Activated naive CD4-positive, alpha-beta T cell treated with anti-CD3 and anti-CD28 coated beads, Interleukin-2, amount 10 ng/mL, durations not matched to agents 7 days and 5 days (primary cell): ENCODE data around the gene MYH6.
A peak's percentile ranks its signal among the peaks of the same experiment; 100 is the strongest.

Source experiments
- CTCF ChIA-PET: fragments of 350-600 bp; sonication (Branson Sonifier 250); formaldehyde crosslinking; loops from one replicate; lab custom pipeline; 2021; ENCODE audit warnings: antibody characterized with exemption; lab: Charles Lee
- DNase-seq: peaks from one replicate; pipeline ENCODE4 v3.0.0-alpha.2; 2020
- H3K27ac Mint-ChIP-seq: one replicate; pipeline ENCODE4 v1.8.0; 2021; ENCODE audit warnings: mild to moderate bottlenecking, moderate library complexity, mixed read lengths
- H3K27me3 Mint-ChIP-seq: one replicate; pipeline ENCODE4 v1.8.0; 2021; ENCODE audit warnings: mild to moderate bottlenecking, mixed read lengths
- H3K36me3 Mint-ChIP-seq: one replicate; pipeline ENCODE4 v1.8.0; 2021; ENCODE audit warnings: mixed read lengths
- H3K4me1 Mint-ChIP-seq: one replicate; pipeline ENCODE4 v1.8.0; 2021; ENCODE audit warnings: mixed read lengths
- H3K4me3 Mint-ChIP-seq: one replicate; pipeline ENCODE4 v1.8.0; 2021; ENCODE audit warnings: mild to moderate bottlenecking, moderate library complexity, mixed read lengths
- H3K9me3 Mint-ChIP-seq: one replicate; pipeline ENCODE4 v1.8.0; 2021; ENCODE audit warnings: mixed read lengths

Gene MYH6

GRCh38 chr14:23377573-23378563 lies 30.2 kb downstream of the MYH6 start:
- Mint-ChIP-seq H3K27me3 (peaks cover 53% of the 10 kb centered on the region), H3K4me1 (no peaks in the 10 kb centered on the region), H3K27ac (peak overlapping the region; percentile 26), H3K9me3 (no peaks in the 10 kb centered on the region), H3K4me3 (no peak overlapping the region), H3K36me3 (no peaks in the 10 kb centered on the region)
- DNase-seq = no peak
- CTCF ChIA-PET = interaction anchor here (1.3 to 3.9 kb wide), 4 partner anchors 35 to 55 kb away, joined by 3 to 33 read pairs (median 23); partner anchors contain the start of gene PABPN1

- no peak overlapping the region for H3K4me3 Mint-ChIP-seq
- H3K4me1 Mint-ChIP-seq = peaks cover 2% of the 10 kb centered on the region
- peaks cover 50% of the 10 kb centered on the region for H3K27me3 Mint-ChIP-seq
- no peak overlapping the region for H3K27ac Mint-ChIP-seq
- H3K36me3 Mint-ChIP-seq = no peaks in the 10 kb centered on the region
- no peak for DNase-seq
- H3K9me3 Mint-ChIP-seq = no peaks in the 10 kb centered on the region
- CTCF ChIA-PET = interaction anchor here (1.0 to 1.6 kb wide), 3 partner anchors 8 to 34 kb away, joined by 3 to 4 read pairs (median 3); no protein-coding TSS in a partner anchor
These were observed 30.9 kb downstream of the MYH6 start for GRCh38 chr14:23377198-23377550.

GRCh38 chr14:23376482-23377197 lies 31.4 kb downstream of the MYH6 start, which contains the start of gene CMTM5:
Gene CMTM5 (plus strand): TSS chr14:23377046. CDS start chr14:23377252, 206 bp downstream.
- Mint-ChIP-seq H3K27ac (peak within 1 kb of the TSS; percentile 26), H3K4me3 (no peak within 1 kb of the TSS), H3K27me3 (peaks cover 47% of the 10 kb centered on the region), H3K36me3 (no peaks in the 10 kb centered on the region), H3K4me1 (peaks cover 6% of the 10 kb centered on the region), H3K9me3 (no peaks in the 10 kb centered on the region)
- DNase-seq = no peak
- CTCF ChIA-PET = interaction anchor here (1.0 to 1.6 kb wide), 4 partner anchors 9 to 55 kb away, joined by 3 to 4 read pairs (median 4); partner anchors contain the start of gene PABPN1

- H3K9me3 Mint-ChIP-seq = no peaks in the 10 kb centered on the region
- peaks cover 8% of the 10 kb centered on the region for H3K4me1 Mint-ChIP-seq
- no peak overlapping the region for H3K27ac Mint-ChIP-seq
- CTCF ChIA-PET = interaction anchor here (0.6 to 1.6 kb wide), 3 partner anchors 30 to 54 kb away, joined by 3 to 4 read pairs (median 4); partner anchors contain the start of gene PABPN1
- DNase-seq = no peak
- H3K27me3 Mint-ChIP-seq = peaks cover 42% of the 10 kb centered on the region
- H3K36me3 Mint-ChIP-seq = no peaks in the 10 kb centered on the region
- H3K4me3 Mint-ChIP-seq = no peak overlapping the region
These were observed 32.4 kb downstream of the MYH6 start for GRCh38 chr14:23375527-23376251.

- Mint-ChIP-seq H3K27me3 (peaks cover 45% of the 10 kb centered on the region), H3K36me3 (no peaks in the 10 kb centered on the region), H3K27ac (no peak overlapping the region), H3K9me3 (no peaks in the 10 kb centered on the region), H3K4me1 (peaks cover 8% of the 10 kb centered on the region), H3K4me3 (no peak overlapping the region)
- CTCF ChIA-PET = no interaction called here
- DNase-seq = no peak
These were observed 35.0 kb downstream of the MYH6 start for GRCh38 chr14:23373041-23373440.

GRCh38 chr14:23372509-23372908 lies 35.6 kb downstream of the MYH6 start, which contains the start of gene IL25:
Gene IL25 (plus strand): TSS chr14:23372809.
- Mint-ChIP-seq H3K4me1 (peaks cover 8% of the 10 kb centered on the region), H3K9me3 (no peaks in the 10 kb centered on the region), H3K27ac (no peak within 1 kb of the TSS), H3K36me3 (no peaks in the 10 kb centered on the region), H3K27me3 (peaks cover 47% of the 10 kb centered on the region), H3K4me3 (no peak within 1 kb of the TSS)
- DNase-seq = no peak
- CTCF ChIA-PET = no interaction called here

GRCh38 chr14:23371865-23372264 lies 36.2 kb downstream of the MYH6 start:
- no peaks in the 10 kb centered on the region for H3K9me3 Mint-ChIP-seq

GRCh38 chr14:23370221-23370620 lies 37.9 kb downstream of the MYH6 start:
- H3K27me3 Mint-ChIP-seq = peaks cover 58% of the 10 kb centered on the region
- DNase-seq = no peak
- H3K27ac Mint-ChIP-seq = no peak overlapping the region
- H3K9me3 Mint-ChIP-seq = no peaks in the 10 kb centered on the region
- H3K36me3 Mint-ChIP-seq = no peaks in the 10 kb centered on the region
- H3K4me1 Mint-ChIP-seq = peaks cover 8% of the 10 kb centered on the region
- H3K4me3 Mint-ChIP-seq = no peak overlapping the region
- CTCF ChIA-PET = interaction anchor here (1.0 to 2.2 kb wide), 4 partner anchors 9 to 184 kb away, joined by 3 to 14 read pairs (median 6); partner anchors contain the start of gene SLC22A17

More at GRCh38 chr14:23371865-23372264, 36.2 kb downstream of the MYH6 start:
- CTCF ChIA-PET = no interaction called here
- Mint-ChIP-seq H3K4me1 (peaks cover 8% of the 10 kb centered on the region), H3K27me3 (peaks cover 47% of the 10 kb centered on the region), H3K36me3 (no peaks in the 10 kb centered on the region), H3K4me3 (no peak overlapping the region), H3K27ac (no peak overlapping the region)
- no peak for DNase-seq

GRCh38 chr14:23366426-23366921 lies 41.6 kb downstream of the MYH6 start:
- Mint-ChIP-seq H3K36me3 (no peaks in the 10 kb centered on the region), H3K4me1 (peaks cover under 1% of the 10 kb centered on the region), H3K27me3 (peaks cover 79% of the 10 kb centered on the region), H3K4me3 (no peak overlapping the region), H3K9me3 (no peaks in the 10 kb centered on the region), H3K27ac (no peak overlapping the region)
- no peak for DNase-seq
- CTCF ChIA-PET = interaction anchor here (1.0 kb wide), 1 partner anchor 15 kb away, joined by 3 read pairs; no protein-coding TSS in a partner anchor

- H3K9me3 Mint-ChIP-seq = no peaks in the 10 kb centered on the region
- H3K27ac Mint-ChIP-seq = no peak overlapping the region
- no peak overlapping the region for H3K4me3 Mint-ChIP-seq
- no peaks in the 10 kb centered on the region for H3K36me3 Mint-ChIP-seq
- H3K4me1 Mint-ChIP-seq = no peaks in the 10 kb centered on the region
- CTCF ChIA-PET = interaction anchor here (1.0 kb wide), 1 partner anchor 15 kb away, joined by 3 read pairs; no protein-coding TSS in a partner anchor
- peaks cover 76% of the 10 kb centered on the region for H3K27me3 Mint-ChIP-seq
- no peak for DNase-seq
These were observed 42.2 kb downstream of the MYH6 start for GRCh38 chr14:23365732-23366425.

GRCh38 chr14:23365036-23365731 lies 42.9 kb downstream of the MYH6 start, which contains the start of gene EFS:
Gene EFS (minus strand): TSS chr14:23365172. CDS start chr14:23365025, 147 bp downstream.
- CTCF ChIA-PET = interaction anchor here (1.0 kb wide), 1 partner anchor 14 kb away, joined by 3 read pairs; no protein-coding TSS in a partner anchor
- Mint-ChIP-seq H3K36me3 (no peaks in the 10 kb centered on the region), H3K4me3 (no peak within 1 kb of the TSS), H3K27ac (no peak within 1 kb of the TSS), H3K9me3 (no peaks in the 10 kb centered on the region), H3K4me1 (no peaks in the 10 kb centered on the region), H3K27me3 (peaks cover 75% of the 10 kb centered on the region)
- no peak for DNase-seq
